HG03103 (cell line): ENCODE measurements around the gene TADA3.

Experiments
- ATAC-seq: cut with Tn5 transposase; IDR thresholded peaks from one replicate; pipeline ENCODE4 v1.9.1; 2021; ENCODE audit warnings: low read depth; ENCODE audit not compliant: unreplicated experiment

TADA3 gene

DNA sequence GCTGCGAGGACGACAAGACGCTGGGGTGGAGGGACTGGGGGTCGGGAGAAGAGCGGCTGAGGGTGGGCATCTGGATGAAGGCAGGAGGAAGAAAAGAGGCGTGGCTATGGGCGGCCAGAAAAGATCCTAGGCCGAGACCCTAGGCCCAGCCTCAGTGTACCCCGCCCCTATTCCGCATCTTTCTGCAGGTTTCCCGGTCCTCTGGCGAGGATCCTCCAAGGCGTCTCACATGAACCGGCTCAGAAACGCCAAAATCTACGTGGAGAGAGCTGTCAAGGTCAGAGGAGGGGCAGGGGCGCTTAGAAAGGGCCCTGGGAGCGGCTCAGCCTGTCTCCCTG is 18.1 kb upstream of the TADA3 start:
- ATAC-seq: no peak

GRCh38 chr3:9809615-9810432 is 17.6 kb upstream of the TADA3 start, which contains the start of gene TTLL3:
Gene TTLL3, plus strand, starts transcription at chr3:9810262. Its CDS starts 400 bp downstream, at chr3:9810662.
- no peak for ATAC-seq

DNA sequence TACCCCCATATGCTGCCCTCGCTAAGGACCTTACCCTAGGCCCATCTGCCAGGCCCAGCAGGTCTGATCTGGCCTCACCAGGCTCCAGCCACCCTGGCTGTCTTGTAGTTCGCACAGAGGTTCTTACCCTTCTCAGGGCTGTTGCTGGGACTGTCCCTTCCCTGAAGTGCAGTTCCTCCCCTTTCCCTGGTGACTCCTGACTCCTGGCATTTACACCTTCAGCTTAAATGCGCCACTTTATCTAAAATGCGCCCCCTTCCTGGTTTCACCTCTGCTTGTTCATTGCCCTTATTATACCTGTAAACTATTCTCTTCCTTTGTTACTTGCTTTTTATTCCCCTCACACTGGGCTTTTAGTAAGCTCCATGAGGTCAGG is 17.0 kb upstream of the TADA3 start:
- ATAC-seq: no peak

GRCh38 chr3:9808345-9809037 is 16.2 kb upstream of the TADA3 start:
- no peak for ATAC-seq

- ATAC-seq: no peak
Observed at GRCh38 chr3:9807981-9808344, 15.7 kb upstream of the TADA3 start.

GRCh38 chr3:9806688-9807589 is 14.7 kb upstream of the TADA3 start:
- no peak for ATAC-seq

DNA sequence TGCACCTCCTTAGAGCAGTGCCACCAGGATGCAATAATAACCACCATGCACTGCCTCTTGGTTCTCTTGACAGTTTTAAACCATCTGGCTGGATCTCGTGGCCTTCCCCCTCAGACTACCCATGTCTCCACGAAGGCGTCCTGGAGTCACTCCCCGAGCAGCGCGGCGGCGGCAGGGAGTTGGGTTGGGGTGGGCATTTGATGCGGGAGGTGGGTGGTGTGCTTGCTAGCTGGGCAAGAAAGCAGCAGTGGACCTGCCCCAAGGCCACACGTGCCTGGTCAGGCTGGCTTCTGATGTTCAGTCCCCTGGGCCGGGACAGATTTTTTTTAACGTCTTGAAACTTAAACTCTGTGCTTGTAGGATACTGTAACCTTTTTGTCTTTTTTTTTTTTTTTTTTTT is 13.9 kb upstream of the TADA3 start:
- ATAC-seq: no peak

- ATAC-seq: no peak
Observed at GRCh38 chr3:9804996-9805395, 12.7 kb upstream of the TADA3 start.

DNA sequence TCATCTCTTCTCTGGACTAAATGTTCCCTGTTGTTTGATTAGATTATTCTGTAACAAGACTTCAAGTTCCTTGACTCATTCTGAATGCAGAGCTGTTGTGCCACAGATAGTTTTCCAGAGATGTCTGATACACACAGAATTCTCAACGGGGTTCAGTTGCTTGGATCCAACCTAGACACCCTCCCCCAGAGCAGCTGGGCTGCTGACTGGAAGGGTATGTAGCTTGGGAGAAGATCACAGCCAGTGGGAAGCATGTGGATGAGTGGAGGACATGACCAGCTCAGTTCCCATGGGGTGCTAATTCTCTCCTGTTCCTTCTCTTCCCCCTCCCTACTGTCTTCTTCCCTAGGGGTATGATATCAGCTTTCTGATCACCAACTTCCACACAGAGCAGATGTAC is 11.2 kb upstream of the TADA3 start:
- no peak for ATAC-seq

GRCh38 chr3:9800529-9800928 is 8.3 kb upstream of the TADA3 start:
- ATAC-seq: no peak

GRCh38 chr3:9797196-9797945 is 5.1 kb upstream of the TADA3 start:
- no peak for ATAC-seq

DNA sequence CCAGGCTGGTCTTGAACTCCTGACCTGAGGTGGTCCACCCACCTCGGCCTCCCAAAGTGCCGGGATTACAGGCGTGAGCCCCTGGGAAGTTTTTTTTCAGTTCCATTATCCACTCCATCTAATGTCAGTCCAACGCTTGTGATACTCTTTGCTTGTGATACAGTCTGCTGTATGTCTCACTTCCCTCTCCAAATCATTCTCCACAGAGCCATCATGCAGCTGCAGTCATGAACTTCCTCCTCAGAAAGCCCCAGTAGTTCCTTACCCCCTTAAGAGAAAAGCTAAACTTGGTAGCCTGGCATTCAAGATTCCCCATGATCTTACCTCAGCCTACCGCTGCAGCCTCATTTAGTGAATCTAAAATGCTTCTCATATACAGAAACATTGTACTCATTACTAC is 2.9 kb upstream of the TADA3 start:
- no peak for ATAC-seq

- ATAC-seq: no peak
Observed at GRCh38 chr3:9794400-9794799, 2.1 kb upstream of the TADA3 start.

GRCh38 chr3:9793161-9793781 is 998 bp upstream of the TADA3 start:
- ATAC-seq: no peak

GRCh38 chr3:9791790-9792404 is 376 bp downstream of the TADA3 start:
- no peak for ATAC-seq

DNA sequence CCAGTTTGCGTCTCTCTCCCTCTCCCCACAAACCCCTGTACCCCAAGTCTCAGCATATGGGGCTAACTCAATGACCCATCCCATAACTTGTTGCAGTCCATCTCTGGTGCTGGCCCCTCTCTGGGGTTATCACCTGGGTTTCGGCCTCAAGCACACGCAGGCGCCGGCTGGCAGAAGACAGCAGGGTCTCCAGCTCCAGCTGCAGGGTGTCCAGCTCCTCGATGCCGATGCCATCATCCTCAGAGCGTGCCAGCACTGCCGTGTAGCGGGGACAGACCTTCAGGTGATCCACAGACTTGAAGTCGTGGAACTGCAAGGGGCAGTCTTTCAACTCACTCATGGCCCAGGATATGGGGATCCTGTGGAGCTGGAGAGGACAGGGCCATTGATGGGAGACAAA is 1.1 kb downstream of the TADA3 start:
- no peak for ATAC-seq

DNA sequence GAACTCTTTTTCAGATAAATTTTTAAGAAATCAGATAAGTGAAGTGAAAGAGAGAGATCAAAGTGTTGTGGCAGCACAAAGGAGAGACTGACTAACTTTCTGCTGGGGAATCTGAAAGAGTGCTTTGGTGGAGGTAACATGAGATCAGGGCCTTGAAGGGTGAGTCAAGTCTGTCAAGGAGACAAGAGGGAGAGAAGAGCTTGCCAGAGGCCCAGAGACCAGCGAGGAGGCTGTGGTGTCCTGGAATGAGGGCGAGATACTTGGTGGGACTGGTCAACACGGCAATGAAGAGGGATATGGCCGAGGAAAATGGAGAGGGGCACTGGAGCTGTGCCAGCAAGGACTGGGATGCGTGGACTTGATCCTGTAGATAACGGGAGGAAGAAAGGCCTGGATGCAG is 4.6 kb downstream of the TADA3 start:
- ATAC-seq: no peak

- ATAC-seq: no peak
Observed at GRCh38 chr3:9786825-9787669, 5.2 kb downstream of the TADA3 start.

DNA sequence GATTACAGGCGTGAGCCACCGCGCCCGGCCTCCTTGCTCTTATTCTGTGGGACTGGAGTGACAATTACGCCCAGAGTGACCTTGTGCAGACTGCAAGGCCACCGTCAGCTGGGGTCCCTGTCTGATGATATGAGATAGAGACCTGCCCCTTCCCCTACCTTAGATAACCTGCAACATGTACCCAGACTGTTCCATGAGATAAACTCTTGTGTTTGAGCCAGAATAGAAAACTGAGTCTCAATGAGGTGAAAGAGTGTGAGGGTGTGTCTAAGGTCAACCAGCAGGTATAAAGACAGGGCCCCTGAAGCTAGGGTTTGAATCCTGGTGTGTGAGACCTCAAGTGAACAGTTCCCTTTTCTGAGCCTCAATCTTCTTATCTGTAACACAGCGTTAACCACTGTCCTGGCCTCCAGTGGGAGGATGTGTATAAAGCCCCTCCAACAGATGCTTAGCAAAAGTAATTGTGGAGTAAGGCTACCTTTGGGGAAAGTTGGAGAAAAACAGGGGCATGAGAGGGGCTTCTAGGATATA is 6.0 kb downstream of the TADA3 start:
- no peak for ATAC-seq
